ENCODE data around the gene NFX1.

NFX1 gene

GRCh38 chr9:33277484-33277883, 12.8 kb upstream of the NFX1 start:
- Histone ChIP-seq H3K27me3 (ENCODE audit: low read depth) (no peaks in the 10 kb centered on the region), H3K4me3 (no peak overlapping the region), H3K4me1 (no peaks in the 10 kb centered on the region), H3K36me3 (replicated peaks) (peaks cover 33% of the 10 kb centered on the region), H3K9me3 (no peaks in the 10 kb centered on the region)
- no peak for DNase-seq (ENCODE audit: low spot score in 2 of 2)
- in situ Hi-C loops (cut with MboI; ENCODE audit: low sequenced_read_pairs), result no loop called here

GRCh38 chr9:33285502-33285901, 4.8 kb upstream of the NFX1 start:
- in situ Hi-C loops (cut with MboI; ENCODE audit: low sequenced_read_pairs), result no loop called here
- no peaks in the 10 kb centered on the region for H3K27me3 ChIP-seq (ENCODE audit: low read depth)
- H3K9me3 ChIP-seq, result no peaks in the 10 kb centered on the region
- no peaks in the 10 kb centered on the region for H3K4me1 ChIP-seq
- H3K4me3 ChIP-seq, result no peak overlapping the region
- H3K36me3 ChIP-seq (replicated peaks), result no peaks in the 10 kb centered on the region; the same call in 1 of the 2 replicates
- no peak for DNase-seq (ENCODE audit: low spot score in 2 of 2)

- H3K4me3 ChIP-seq, result no peak overlapping the region
- no peaks in the 10 kb centered on the region for H3K27me3 ChIP-seq (ENCODE audit: low read depth)
- H3K36me3 ChIP-seq (replicated peaks), result peaks cover 6% of the 10 kb centered on the region
- peak; percentile 61 to 62 for DNase-seq (ENCODE audit: low spot score in 2 of 2)
- H3K4me1 ChIP-seq, result peaks cover 11% of the 10 kb centered on the region
- in situ Hi-C loops (cut with MboI; ENCODE audit: low sequenced_read_pairs), result no loop called here
- no peaks in the 10 kb centered on the region for H3K9me3 ChIP-seq
Observed at GRCh38 chr9:33287087-33287490, 3.2 kb upstream of the NFX1 start.

- peaks cover 14% of the 10 kb centered on the region for H3K4me1 ChIP-seq
- H3K36me3 ChIP-seq (replicated peaks), result peaks cover 18% of the 10 kb centered on the region
- no peaks in the 10 kb centered on the region for H3K9me3 ChIP-seq
- DNase-seq (ENCODE audit: low spot score in 2 of 2), result no peak
- in situ Hi-C loops (cut with MboI; ENCODE audit: low sequenced_read_pairs), result no loop called here
- H3K27me3 ChIP-seq (ENCODE audit: low read depth), result no peaks in the 10 kb centered on the region
- no peak overlapping the region for H3K4me3 ChIP-seq
Observed at GRCh38 chr9:33288235-33288634, 2.1 kb upstream of the NFX1 start.

- Histone ChIP-seq H3K4me1 (peaks cover 16% of the 10 kb centered on the region), H3K9me3 (no peaks in the 10 kb centered on the region), H3K27me3 (ENCODE audit: low read depth) (no peaks in the 10 kb centered on the region), H3K36me3 (replicated peaks) (peaks cover 25% of the 10 kb centered on the region), H3K4me3 (no peak overlapping the region)
- no peak for DNase-seq (ENCODE audit: low spot score in 2 of 2)
- in situ Hi-C loops (cut with MboI; ENCODE audit: low sequenced_read_pairs), result no loop called here
Observed at GRCh38 chr9:33288828-33289483, 1.4 kb upstream of the NFX1 start.

GRCh38 chr9:33289496-33289895, 820 bp upstream of the NFX1 start:
- Histone ChIP-seq H3K27me3 (ENCODE audit: low read depth) (no peaks in the 10 kb centered on the region), H3K9me3 (no peaks in the 10 kb centered on the region), H3K4me1 (peaks cover 16% of the 10 kb centered on the region), H3K36me3 (replicated peaks) (peaks cover 30% of the 10 kb centered on the region), H3K4me3 (peak overlapping the region; percentile 86)
- DNase-seq (ENCODE audit: low spot score in 2 of 2), result peak in 1 of 2 experiments; percentile 19
- in situ Hi-C loops (cut with MboI; ENCODE audit: low sequenced_read_pairs), result no loop called here

GRCh38 chr9:33289936-33290246, 425 bp upstream of the NFX1 start:
- Histone ChIP-seq H3K27me3 (ENCODE audit: low read depth) (no peaks in the 10 kb centered on the region), H3K4me3 (peak overlapping the region; percentile 86), H3K36me3 (replicated peaks) (peaks cover 34% of the 10 kb centered on the region), H3K9me3 (no peaks in the 10 kb centered on the region), H3K4me1 (peaks cover 16% of the 10 kb centered on the region)
- in situ Hi-C loops (cut with MboI; ENCODE audit: low sequenced_read_pairs), result no loop called here
- no peak for DNase-seq (ENCODE audit: low spot score in 2 of 2)

- peaks cover 45% of the 10 kb centered on the region for H3K36me3 ChIP-seq (replicated peaks)
- in situ Hi-C loops (cut with MboI; ENCODE audit: low sequenced_read_pairs), result no loop called here
- H3K27me3 ChIP-seq (ENCODE audit: low read depth), result no peaks in the 10 kb centered on the region
- H3K4me3 ChIP-seq, result peak overlapping the region; percentile 86
- peaks cover 16% of the 10 kb centered on the region for H3K4me1 ChIP-seq
- DNase-seq (ENCODE audit: low spot score in 2 of 2), result no peak
- no peaks in the 10 kb centered on the region for H3K9me3 ChIP-seq
Observed at GRCh38 chr9:33291031-33291397, 698 bp downstream of the NFX1 start.

- Histone ChIP-seq H3K36me3 (replicated peaks) (peaks cover 53% of the 10 kb centered on the region), H3K27me3 (ENCODE audit: low read depth) (no peaks in the 10 kb centered on the region), H3K9me3 (no peaks in the 10 kb centered on the region), H3K4me1 (peaks cover 16% of the 10 kb centered on the region), H3K4me3 (peak overlapping the region; percentile 86; the same call in 1 of the 2 replicates)
- in situ Hi-C loops (cut with MboI; ENCODE audit: low sequenced_read_pairs), result no loop called here
- DNase-seq (ENCODE audit: low spot score in 2 of 2), result no peak
Observed at GRCh38 chr9:33291901-33292300, 1.6 kb downstream of the NFX1 start.

GRCh38 chr9:33293782-33294181, 3.5 kb downstream of the NFX1 start:
- peaks cover 16% of the 10 kb centered on the region for H3K4me1 ChIP-seq

GRCh38 chr9:33294670-33295432, 4.5 kb downstream of the NFX1 start:
- H3K4me3 ChIP-seq, result no peak overlapping the region
- peaks cover 16% of the 10 kb centered on the region for H3K4me1 ChIP-seq
- peaks cover 82% of the 10 kb centered on the region for H3K36me3 ChIP-seq (replicated peaks)
- no peak for DNase-seq (ENCODE audit: low spot score in 2 of 2)
- in situ Hi-C loops (cut with MboI; ENCODE audit: low sequenced_read_pairs), result no loop called here
- H3K27me3 ChIP-seq (ENCODE audit: low read depth), result no peaks in the 10 kb centered on the region
- no peaks in the 10 kb centered on the region for H3K9me3 ChIP-seq

More at GRCh38 chr9:33293782-33294181, 3.5 kb downstream of the NFX1 start:
- in situ Hi-C loops (cut with MboI; ENCODE audit: low sequenced_read_pairs), result no loop called here
- no peak for DNase-seq (ENCODE audit: low spot score in 2 of 2)
- Histone ChIP-seq H3K27me3 (ENCODE audit: low read depth) (no peaks in the 10 kb centered on the region), H3K9me3 (no peaks in the 10 kb centered on the region), H3K36me3 (replicated peaks) (peaks cover 72% of the 10 kb centered on the region), H3K4me3 (no peak overlapping the region)

GRCh38 chr9:33295571-33295970, 5.3 kb downstream of the NFX1 start:
- Histone ChIP-seq H3K4me3 (no peak overlapping the region), H3K4me1 (peaks cover 16% of the 10 kb centered on the region), H3K9me3 (no peaks in the 10 kb centered on the region), H3K27me3 (ENCODE audit: low read depth) (no peaks in the 10 kb centered on the region), H3K36me3 (replicated peaks) (peaks cover 88% of the 10 kb centered on the region)
- DNase-seq (ENCODE audit: low spot score in 2 of 2), result no peak
- in situ Hi-C loops (cut with MboI; ENCODE audit: low sequenced_read_pairs), result no loop called here

GRCh38 chr9:33297432-33297831, 7.1 kb downstream of the NFX1 start:
- Histone ChIP-seq H3K9me3 (no peaks in the 10 kb centered on the region), H3K27me3 (ENCODE audit: low read depth) (no peaks in the 10 kb centered on the region), H3K4me1 (peaks cover 2% of the 10 kb centered on the region; the same call in 1 of the 2 replicates), H3K36me3 (replicated peaks) (peaks cover 90% of the 10 kb centered on the region), H3K4me3 (no peak overlapping the region)
- no peak for DNase-seq (ENCODE audit: low spot score in 2 of 2)
- in situ Hi-C loops (cut with MboI; ENCODE audit: low sequenced_read_pairs), result no loop called here

- H3K27me3 ChIP-seq (ENCODE audit: low read depth), result no peaks in the 10 kb centered on the region
- H3K4me1 ChIP-seq, result no peaks in the 10 kb centered on the region
- no peaks in the 10 kb centered on the region for H3K9me3 ChIP-seq
- H3K36me3 ChIP-seq (replicated peaks), result peaks cover 89% of the 10 kb centered on the region
- no peak overlapping the region for H3K4me3 ChIP-seq
- DNase-seq (ENCODE audit: low spot score in 2 of 2), result no peak
- in situ Hi-C loops (cut with MboI; ENCODE audit: low sequenced_read_pairs), result no loop called here
Observed at GRCh38 chr9:33300546-33300945, 10.2 kb downstream of the NFX1 start.
